DND-41 (cell line): ENCODE data around the gene ALG9.

Experiments used
- EZH2 ChIP-seq: IDR thresholded peaks from 3 replicates; pipeline ENCODE4 v1.6.1; 2012; ENCODE audit warnings: borderline replicate concordance, low read depth, mild to moderate bottlenecking, moderate library complexity, low read length, inconsistent platforms; ENCODE audit not compliant: severe bottlenecking
- TF ChIP-seq, protein P1 (sequence below): IDR thresholded peaks from 2 replicates; pipeline ENCODE4 v1.5.1; 2012; ENCODE audit warnings: borderline replicate concordance, low read length, moderate library complexity, mild to moderate bottlenecking; ENCODE audit not compliant: poor library complexity, severe bottlenecking; ENCODE audit errors: extremely low read depth

DNA sequence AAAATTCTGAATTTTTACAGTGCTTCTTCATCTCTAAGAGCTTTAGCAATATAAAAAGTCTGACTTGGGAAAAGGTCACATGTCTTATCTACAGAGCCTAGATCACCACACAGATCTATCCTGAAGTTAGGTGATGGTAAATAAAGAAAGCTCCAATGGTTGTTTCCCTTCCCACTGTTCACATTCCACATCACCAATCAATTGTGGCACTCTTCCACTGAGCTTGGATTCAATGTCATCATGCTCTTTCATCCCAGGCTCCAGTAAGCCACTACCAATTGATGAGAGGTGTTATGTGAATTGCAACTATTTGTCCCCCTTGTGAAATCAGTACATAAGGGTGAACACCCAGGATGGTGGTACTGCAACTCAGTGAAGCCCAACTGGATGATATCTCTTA, 47.8 kb downstream of the ALG9 start:
- TF ChIP-seq, protein P1, sequence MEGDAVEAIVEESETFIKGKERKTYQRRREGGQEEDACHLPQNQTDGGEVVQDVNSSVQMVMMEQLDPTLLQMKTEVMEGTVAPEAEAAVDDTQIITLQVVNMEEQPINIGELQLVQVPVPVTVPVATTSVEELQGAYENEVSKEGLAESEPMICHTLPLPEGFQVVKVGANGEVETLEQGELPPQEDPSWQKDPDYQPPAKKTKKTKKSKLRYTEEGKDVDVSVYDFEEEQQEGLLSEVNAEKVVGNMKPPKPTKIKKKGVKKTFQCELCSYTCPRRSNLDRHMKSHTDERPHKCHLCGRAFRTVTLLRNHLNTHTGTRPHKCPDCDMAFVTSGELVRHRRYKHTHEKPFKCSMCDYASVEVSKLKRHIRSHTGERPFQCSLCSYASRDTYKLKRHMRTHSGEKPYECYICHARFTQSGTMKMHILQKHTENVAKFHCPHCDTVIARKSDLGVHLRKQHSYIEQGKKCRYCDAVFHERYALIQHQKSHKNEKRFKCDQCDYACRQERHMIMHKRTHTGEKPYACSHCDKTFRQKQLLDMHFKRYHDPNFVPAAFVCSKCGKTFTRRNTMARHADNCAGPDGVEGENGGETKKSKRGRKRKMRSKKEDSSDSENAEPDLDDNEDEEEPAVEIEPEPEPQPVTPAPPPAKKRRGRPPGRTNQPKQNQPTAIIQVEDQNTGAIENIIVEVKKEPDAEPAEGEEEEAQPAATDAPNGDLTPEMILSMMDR: no peak
- no peak for TF ChIP-seq EZH2
